Measurements from ENCODE around the gene PIWIL1.

PIWIL1 gene

DNA sequence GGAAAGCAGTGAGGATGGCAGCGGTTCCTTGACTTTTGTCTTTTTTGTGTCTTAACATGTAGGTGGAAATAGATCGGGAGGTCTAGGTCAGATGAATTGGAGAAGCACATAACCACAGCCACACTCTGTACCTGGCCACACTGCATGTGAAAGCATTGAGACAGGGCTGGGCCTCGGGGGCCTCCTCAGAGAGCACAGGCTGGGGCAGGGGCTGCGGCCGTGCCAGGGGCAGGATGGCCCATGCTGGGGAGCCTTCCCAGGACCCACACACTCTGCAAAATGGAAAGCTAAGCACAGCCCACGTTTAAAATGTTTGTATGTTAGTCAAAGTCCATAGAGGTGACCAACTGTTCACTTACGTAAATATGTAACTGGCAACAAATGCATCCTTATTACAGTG lies 76.7 kb downstream of the PIWIL1 start:
- no peak for ATAC-seq (replicated peaks)
- Mint-ChIP-seq H3K9me3 (peaks cover 0 to 1% of the 10 kb centered on the region in 2 donors), H3K36me3 (no peaks in the 10 kb centered on the region), H3K27me3 (peaks cover 4 to 5% of the 10 kb centered on the region in 2 donors), H3K4me3 (no peak overlapping the region), H3K4me1 (no peaks in the 10 kb centered on the region), H3K27ac (no peak overlapping the region)
- DNase-seq, result no peak

DNA sequence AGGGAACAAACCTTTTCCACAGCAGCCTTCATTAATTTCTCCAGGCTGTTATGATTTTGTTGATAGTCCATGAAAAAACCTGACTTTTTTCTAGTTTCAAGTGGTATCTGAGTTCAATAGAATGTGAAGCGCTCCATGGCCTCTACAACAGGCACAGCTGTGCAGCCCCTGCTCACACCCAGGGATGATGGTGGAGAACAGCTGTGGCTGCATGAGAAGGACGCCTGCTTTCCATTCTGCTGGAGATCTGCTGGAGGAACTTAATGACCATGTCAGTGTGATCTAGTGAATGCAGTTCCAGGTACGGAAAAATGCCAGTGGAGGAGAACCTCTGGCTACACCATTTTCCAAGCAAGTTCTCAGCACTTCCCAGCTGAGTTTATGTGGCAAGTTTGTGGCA lies 80.6 kb downstream of the PIWIL1 start:
- Mint-ChIP-seq H3K9me3 (peaks cover 0 to 1% of the 10 kb centered on the region in 2 donors), H3K27me3 (peaks cover 4 to 5% of the 10 kb centered on the region in 2 donors), H3K27ac (no peak overlapping the region), H3K4me3 (no peak overlapping the region), H3K4me1 (no peaks in the 10 kb centered on the region), H3K36me3 (no peaks in the 10 kb centered on the region)
- DNase-seq (no peak), ATAC-seq (replicated peaks) (no peak)

DNA sequence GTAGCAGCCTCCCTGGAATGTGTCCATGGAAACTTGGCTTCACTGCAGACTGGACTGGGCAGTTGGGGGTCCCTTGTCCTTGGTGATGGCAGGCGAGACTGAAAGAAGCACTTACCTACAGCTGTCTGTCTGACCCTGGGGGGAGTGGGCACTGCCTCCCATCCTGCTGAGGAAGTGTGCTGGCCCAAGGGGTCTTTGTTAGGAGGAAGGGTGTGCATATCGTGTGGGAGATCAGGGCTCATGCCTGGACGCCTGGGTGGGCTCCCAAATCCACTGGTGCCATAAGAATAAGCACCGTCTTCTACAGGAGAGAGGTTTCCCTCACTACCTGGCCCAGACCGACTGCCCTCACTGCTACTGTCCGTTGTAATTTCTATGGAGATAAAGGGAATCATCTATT lies 81.4 kb downstream of the PIWIL1 start:
- Mint-ChIP-seq H3K9me3 (peaks cover 0 to 1% of the 10 kb centered on the region in 2 donors), H3K4me3 (no peak overlapping the region), H3K36me3 (no peaks in the 10 kb centered on the region), H3K4me1 (no peaks in the 10 kb centered on the region), H3K27me3 (peaks cover 4 to 5% of the 10 kb centered on the region in 2 donors), H3K27ac (no peak overlapping the region)
- DNase-seq (no peak), ATAC-seq (replicated peaks) (no peak)

DNA sequence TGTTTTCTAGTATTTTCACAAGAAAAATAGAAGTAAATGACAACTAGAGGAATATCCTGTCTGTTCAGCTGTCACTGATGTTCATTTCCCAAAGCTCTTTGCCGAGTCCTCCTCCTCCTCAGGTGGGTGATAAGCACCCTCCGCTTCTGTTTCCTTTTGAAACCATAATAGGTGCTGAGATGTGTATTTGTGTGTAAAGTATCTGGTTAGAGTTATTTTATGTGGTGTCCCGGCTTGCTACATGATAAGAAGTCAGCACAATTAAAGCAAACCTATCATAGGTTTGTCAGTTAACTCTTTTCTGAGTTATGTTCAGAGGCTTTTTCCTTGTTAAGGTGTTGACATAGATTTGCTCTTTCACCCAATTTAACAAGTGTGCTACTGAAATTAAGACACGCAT lies 82.4 kb downstream of the PIWIL1 start:
- no peaks in the 10 kb centered on the region for H3K4me1 Mint-ChIP-seq
- no peak overlapping the region for H3K27ac Mint-ChIP-seq
- H3K4me3 Mint-ChIP-seq, result no peak overlapping the region
- no peaks in the 10 kb centered on the region for H3K36me3 Mint-ChIP-seq
- ATAC-seq (replicated peaks) (no peak), DNase-seq (no peak)
- peaks cover 0 to 1% of the 10 kb centered on the region in 2 donors for H3K9me3 Mint-ChIP-seq
- H3K27me3 Mint-ChIP-seq, result peaks cover 4 to 5% of the 10 kb centered on the region in 2 donors

GRCh38 chr12:130421896-130422295 lies 84.2 kb downstream of the PIWIL1 start:
- ATAC-seq (replicated peaks) (no peak), DNase-seq (no peak)
- peaks cover 0 to 3% of the 10 kb centered on the region in 2 donors for H3K9me3 Mint-ChIP-seq
- no peak overlapping the region for H3K27ac Mint-ChIP-seq
- no peak overlapping the region for H3K4me3 Mint-ChIP-seq
- H3K36me3 Mint-ChIP-seq, result no peaks in the 10 kb centered on the region
- H3K27me3 Mint-ChIP-seq, result peaks cover 4 to 5% of the 10 kb centered on the region in 2 donors
- no peaks in the 10 kb centered on the region for H3K4me1 Mint-ChIP-seq
